Esophagus muscularis mucosa (tissue), 4 donors: ENCODE data around the gene FARSB.

Source experiments
- CTCF ChIP-seq, 3 experiments: fragments of 200-600 bp in 2 of 3; fragments of 450-650 bp in 1 of 3; sonication (generic) in 2 of 3; IDR thresholded peaks; one replicate each; pipeline ENCODE4 v1.5.1; 2017 to 2019; ENCODE audit warnings: antibody characterized with exemption in 3 of 3, mild to moderate bottlenecking in 2 of 3, moderate library complexity in 1 of 3
- EP300 ChIP-seq: sonication (generic); formaldehyde crosslinking; IDR thresholded peaks from one replicate; pipeline ENCODE4 v1.6.1; 2017; ENCODE audit warnings: antibody characterized with exemption
- POLR2A ChIP-seq: fragments of 450-650 bp; IDR thresholded peaks from one replicate; pipeline ENCODE4 v1.6.1; 2017; ENCODE audit warnings: antibody characterized with exemption, moderate library complexity, mild to moderate bottlenecking, low read depth

GRCh38 chr2:222603501-222603900 is 52.4 kb downstream of the FARSB start:
- no peak for TF ChIP-seq CTCF (IDR thresholded peaks at IDR 0.05)
- TF ChIP-seq EP300, result no peak
- TF ChIP-seq POLR2A, result no peak
